Measurements from ENCODE around the gene MEIOC. TPM values are rescaled to one million over a fixed set of nuclear protein-coding genes. Genes with fewer than 3 reads are reported as not detected.

The MEIOC gene

Small RNAs within 50 kb of the gene (small RNA-seq; reads per million reads assigned to genes)
- gene RN7SL819P (ENCODE audit: low read depth) (not detected), gene SMCO4P1 (ENCODE audit: low read depth) (not detected)
